ENCODE results near the gene CHAD.

DNA sequence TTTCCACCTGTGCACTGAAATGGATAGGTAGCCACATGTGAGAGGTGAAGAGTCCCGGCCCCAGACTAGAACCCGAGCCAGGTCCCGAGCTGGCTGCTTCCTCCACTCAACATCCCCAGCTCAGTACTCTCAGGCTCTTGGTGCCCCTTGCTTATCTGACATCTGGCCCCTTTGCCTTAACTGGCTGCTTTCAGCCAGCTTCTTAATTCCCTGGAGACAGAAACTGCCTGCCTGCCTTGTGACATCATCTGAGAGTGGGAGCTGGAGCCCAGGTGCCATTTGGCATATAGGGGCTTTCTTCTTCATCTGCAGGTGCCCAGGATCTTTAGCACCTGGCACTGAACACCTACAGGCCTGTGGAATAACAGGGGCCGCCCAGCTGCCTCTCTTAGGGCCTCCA lies 8.9 kb downstream of the CHAD start:
- TF ChIP-seq, protein P1, sequence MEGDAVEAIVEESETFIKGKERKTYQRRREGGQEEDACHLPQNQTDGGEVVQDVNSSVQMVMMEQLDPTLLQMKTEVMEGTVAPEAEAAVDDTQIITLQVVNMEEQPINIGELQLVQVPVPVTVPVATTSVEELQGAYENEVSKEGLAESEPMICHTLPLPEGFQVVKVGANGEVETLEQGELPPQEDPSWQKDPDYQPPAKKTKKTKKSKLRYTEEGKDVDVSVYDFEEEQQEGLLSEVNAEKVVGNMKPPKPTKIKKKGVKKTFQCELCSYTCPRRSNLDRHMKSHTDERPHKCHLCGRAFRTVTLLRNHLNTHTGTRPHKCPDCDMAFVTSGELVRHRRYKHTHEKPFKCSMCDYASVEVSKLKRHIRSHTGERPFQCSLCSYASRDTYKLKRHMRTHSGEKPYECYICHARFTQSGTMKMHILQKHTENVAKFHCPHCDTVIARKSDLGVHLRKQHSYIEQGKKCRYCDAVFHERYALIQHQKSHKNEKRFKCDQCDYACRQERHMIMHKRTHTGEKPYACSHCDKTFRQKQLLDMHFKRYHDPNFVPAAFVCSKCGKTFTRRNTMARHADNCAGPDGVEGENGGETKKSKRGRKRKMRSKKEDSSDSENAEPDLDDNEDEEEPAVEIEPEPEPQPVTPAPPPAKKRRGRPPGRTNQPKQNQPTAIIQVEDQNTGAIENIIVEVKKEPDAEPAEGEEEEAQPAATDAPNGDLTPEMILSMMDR (IDR thresholded peaks at IDR 0.05; ENCODE audit: low read depth, low read length, poor library complexity, severe bottlenecking), result no peak
- no peak for TF ChIP-seq EZH2phosphoT487 (IDR thresholded peaks at IDR 0.05; ENCODE audit: borderline replicate concordance, low read length)

All from DOHH2 (cell line).